GM19372 (cell line): ENCODE data around the gene MNT.

Experiments used
- ATAC-seq: cut with Tn5 transposase; IDR thresholded peaks from one replicate; pipeline ENCODE4 v1.9.1; 2021; ENCODE audit warnings: mild to moderate bottlenecking, low read depth, moderate library complexity; ENCODE audit not compliant: unreplicated experiment

The MNT gene

GRCh38 chr17:2336852-2337543 is 63.9 kb downstream of the MNT start, which contains the start of gene SGSM2:
TSS of gene SGSM2 (plus strand) at chr17:2337501. CDS start at chr17:2337689, 188 bp downstream.
- peak; percentile 25 for ATAC-seq

GRCh38 chr17:2336215-2336851 is 64.5 kb downstream of the MNT start, which contains the start of gene TSR1:
TSS of gene TSR1 (minus strand) at chr17:2336457. CDS start at chr17:2336427, 30 bp downstream.
- ATAC-seq, result peak; percentile 71

- ATAC-seq, result no peak
Measured at GRCh38 chr17:2335726-2336214, 65.1 kb downstream of the MNT start.
